NCI-H446 (cell line): ENCODE measurements around the gene PTTG1IP.
"Not testable (repeated sequence)": the region's sequence is repeated elsewhere in the genome, so short reads cannot be mapped to it uniquely, and the experiment has no call there.

Experiments used
- DNase-seq, 2 experiments: peaks; one replicate each; lab custom pipeline; 2025; lab: John Stamatoyannopoulos, UW

PTTG1IP gene

GRCh38 chr21:44845418-44846223 is 27.9 kb downstream of the PTTG1IP start:
- no peak for DNase-seq

GRCh38 chr21:44844256-44844655 is 29.2 kb downstream of the PTTG1IP start:
- DNase-seq = no peak

- DNase-seq = no peak
These were observed 30.6 kb downstream of the PTTG1IP start for GRCh38 chr21:44842721-44843445.

DNA sequence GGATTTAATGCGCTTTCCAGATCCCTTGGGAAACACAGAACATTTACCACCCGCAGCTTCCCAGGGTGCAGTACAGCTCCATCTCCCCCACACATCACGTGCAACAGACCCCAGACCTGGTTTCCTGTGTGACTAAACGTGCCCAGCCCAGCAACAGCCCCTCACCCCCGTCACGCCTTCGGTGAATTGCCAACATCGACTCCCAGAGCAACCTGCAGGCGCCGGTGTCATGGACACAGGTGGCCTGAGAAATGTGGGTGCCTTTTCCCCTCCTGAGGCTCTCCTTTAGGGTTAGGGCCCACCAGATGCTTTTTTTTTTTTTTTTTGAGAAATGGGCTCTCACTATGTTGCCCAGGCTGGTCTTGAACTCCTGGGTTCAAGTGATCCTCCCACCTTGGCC is 31.4 kb downstream of the PTTG1IP start:
- DNase-seq = no peak

DNA sequence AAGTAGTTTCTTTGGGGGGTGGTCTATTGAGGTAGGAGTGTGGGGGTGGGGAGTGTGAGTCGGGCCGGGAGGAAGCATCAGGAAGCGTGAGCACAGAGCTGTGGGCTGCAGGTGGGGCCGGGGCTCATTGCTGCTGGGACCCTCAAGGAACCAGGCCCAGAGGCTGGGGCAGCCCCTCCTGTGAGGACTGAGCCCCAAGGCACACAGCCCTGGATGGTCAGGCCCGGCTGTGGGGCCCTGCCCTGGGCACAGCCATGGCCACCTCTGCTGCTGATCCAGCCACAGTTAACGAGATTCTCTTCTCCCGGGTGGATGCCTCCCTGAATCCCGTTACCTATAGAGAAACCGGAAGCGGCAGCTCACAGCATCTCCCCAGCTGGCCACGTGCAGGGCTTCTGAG is 32.7 kb downstream of the PTTG1IP start:
- no peak for DNase-seq

- DNase-seq = no peak
These were observed 34.5 kb downstream of the PTTG1IP start for GRCh38 chr21:44838951-44839350.

DNA sequence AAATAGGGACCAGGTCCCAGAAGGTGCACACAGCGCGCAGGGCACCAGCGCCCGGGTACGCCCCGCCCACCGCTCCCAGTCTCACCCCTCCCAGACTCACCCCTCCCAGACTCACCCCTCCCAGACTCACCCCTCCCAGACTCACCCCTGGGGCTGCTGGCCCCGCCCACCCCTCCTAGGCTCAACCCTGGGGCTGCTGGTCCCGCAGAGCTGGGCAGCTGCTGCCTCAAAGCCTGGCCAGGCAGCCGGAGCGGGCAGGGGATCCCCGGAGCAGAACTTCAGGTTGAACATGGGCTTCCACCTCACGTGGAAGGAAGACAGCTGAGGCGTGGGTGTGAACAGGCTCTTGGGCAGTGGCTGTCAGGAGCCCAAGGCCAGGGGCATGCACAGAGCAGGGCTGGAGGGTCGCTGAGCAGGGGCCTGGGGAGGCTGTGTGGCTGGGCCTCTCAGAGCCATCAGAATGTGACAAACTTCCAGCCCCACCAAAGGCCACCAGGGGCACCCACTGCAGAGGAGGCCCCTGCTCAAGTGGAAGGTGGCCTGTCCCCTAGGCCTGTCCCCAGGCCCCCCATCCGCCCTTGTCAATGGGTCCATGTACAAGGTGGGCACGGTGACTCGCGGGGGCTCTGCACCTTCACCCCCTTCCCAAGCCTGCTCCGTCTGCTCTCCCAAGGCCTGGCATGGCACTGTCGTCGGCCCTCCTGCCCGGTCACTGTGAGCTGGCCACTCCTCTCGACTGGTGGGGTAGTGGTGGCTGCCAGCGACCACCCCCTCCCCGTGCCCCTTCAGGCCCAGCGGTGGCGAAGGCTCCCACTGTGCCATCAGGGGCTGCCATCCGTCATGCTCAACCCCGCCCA is 35.2 kb downstream of the PTTG1IP start:
- DNase-seq = no peak

DNA sequence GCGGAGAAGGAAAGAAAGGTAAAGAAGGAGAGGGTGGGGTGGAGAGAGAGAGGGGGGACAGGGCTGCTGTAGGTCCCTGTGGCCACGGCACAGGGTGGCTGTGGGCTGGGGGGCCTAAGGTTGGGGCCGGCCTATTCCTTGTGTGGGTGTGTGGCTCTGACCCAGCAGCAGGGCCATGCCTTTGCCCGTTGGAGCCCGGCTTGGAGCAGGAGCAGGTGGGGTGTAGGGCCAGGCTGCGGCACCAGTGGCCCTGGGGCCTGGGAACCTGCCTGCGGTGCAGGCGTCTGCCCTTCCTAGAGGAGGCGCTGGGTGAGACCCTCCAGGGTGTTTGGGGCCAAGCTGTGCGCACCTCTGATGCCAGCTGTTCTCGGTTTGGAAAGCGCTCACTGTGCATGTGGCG is 36.0 kb downstream of the PTTG1IP start:
- no peak for DNase-seq

DNA sequence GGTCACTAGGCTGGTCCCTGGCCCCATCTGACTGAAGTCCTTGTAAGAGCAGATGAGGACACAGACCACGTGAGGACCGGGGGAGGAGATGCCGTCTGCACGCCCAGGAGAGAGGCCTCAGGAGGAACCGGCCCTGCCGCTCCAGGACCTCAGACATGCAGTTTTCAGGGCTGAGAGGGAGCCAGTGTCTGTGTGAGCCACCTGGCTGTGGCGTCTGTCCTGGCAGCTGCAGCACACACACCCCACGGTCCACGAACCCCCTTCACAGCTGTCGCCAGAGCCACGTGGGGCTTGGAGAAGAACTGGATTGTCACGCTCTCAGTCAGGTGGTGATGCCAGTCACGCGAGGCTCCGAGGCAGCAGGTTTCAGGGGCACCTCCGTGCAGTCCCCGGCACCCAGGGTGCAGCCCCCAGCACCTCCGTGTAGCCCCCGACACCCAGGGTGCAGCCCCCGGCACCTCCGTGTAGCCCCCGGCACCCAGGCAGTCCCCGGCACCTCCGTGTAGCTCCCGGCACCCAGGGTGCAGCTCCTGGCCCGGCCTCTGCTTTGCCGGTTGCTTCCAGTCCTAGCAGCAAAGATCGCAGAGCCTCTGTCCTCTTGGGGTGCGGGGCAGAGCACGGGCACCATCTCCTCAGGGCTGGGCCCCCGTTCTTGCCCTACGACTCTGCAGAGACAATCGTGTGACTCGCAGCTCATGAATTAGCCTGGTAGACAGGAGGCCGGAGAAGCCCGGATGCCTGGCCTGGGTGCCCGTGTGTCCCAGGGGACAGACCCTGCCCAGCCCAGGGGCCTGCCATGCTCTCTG is 36.6 kb downstream of the PTTG1IP start:
- DNase-seq = no peak

DNA sequence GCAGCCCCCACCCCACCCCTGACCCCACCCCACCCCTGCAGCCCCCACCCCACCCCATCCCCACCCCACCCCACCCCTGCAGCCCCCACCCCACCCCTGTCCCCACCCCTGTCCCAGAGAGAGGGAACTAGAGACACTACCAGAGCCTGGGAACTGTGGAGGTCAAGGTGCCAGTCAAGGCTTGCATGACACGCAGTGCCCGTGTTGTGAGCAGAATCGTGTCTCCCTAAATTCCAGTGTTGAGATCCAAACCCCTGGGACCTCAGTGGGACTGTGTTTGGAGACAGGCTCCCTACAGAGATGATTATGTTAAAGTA is 37.2 kb downstream of the PTTG1IP start:
- DNase-seq = no peak

GRCh38 chr21:44835647-44835973 is 37.9 kb downstream of the PTTG1IP start:
- DNase-seq = no peak

DNA sequence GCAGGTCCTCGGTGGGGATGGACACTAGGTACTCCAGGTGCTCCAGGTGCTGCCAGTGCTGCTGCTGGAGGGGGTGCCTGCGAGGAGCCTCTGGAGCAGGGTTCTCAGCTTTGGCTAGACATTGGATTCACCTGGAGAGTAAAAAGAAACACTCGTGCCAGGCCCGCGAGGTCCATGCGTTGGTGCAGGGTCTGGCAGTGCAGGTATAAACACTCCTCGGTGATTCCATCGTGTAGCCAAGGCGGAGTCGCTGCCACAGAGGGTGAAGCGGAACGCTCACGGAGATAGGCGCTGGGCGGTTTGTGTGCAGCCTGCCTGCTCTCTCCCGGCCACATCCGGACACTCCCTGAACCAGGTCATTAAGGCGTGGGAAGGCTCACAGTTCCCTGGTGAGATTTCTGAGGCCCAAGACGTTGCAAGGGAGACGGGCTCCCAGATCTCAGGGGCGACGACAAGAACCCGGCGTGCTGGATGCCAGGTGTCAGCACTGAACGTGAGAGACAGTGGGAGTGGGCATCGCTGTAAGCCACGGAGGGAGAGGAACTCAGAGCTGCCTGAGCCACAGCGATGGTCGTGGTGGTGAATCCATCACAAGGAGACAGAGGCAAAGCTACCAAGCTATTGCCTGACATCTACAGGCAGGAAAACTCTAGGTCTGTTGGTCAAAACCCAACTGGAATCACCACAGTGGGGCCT is 38.4 kb downstream of the PTTG1IP start:
- no peak for DNase-seq

GRCh38 chr21:44834231-44834950 is 39.1 kb downstream of the PTTG1IP start:
- no peak for DNase-seq

GRCh38 chr21:44833663-44834062 is 39.8 kb downstream of the PTTG1IP start:
- no peak for DNase-seq

DNA sequence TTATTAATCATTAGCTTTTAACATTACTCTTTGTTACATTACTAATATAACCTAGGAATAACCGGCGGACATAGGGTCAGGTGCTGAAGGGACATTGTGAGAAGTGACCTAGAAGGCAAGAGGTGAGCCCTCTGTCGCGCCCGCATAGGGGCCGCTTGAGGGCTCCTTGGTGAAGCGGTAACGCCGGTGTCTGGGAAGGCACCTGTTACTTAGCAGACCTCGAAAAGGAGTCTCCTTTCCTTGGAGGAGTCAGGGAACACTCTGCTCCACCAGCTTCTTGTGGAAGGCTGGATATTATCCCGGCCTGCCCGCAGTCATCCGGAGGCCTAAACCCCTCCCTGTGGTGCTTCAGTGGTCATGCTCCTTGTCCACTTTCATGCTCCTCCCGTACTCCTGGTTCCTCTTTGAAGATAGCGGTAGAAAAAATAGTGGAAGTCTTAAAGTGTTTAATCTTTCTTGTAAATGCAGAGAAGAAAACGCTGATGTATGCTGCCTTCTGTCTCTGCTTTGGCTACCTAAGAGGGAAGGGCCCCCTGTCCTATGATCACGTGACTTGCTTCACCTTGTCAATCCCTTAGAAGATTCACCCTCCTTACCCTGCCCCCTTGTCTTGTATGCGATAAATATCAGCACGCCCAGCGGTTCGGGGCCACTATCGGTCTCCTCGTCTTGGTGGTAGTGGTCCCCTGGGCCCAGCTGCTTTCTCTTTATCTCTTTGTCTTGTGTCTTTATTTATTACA is 40.8 kb downstream of the PTTG1IP start:
- DNase-seq = not testable (repeated sequence)

DNA sequence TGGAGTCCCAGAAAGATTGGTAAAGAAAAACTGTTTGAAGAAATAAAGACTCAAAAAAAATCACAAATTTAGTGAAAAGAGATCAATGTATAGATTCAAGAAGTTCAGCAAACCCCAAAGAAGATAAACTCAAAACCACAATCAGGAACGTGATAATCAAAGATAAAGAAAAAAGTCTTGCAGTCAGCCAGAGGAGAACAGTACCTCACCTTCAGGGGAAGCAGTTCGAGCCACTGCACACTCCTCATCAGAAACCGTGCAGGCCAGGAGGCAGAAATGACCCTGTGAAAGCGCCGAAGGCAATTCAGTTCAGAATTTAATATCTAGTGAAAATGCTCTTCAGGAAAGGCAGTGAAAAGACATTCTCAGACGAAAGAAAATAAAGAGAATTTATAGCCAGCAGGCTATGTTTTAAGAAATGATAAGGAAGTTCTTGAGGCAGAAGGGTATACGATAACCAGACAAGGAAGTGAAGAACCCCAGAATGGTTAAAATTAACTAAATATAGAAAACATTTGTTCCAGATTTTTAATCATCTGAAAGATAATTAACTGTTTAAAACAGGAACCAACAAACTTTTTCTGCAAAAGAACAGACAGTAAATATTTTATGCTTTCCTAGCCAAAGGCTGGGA is 42.1 kb downstream of the PTTG1IP start:
- no peak for DNase-seq

DNA sequence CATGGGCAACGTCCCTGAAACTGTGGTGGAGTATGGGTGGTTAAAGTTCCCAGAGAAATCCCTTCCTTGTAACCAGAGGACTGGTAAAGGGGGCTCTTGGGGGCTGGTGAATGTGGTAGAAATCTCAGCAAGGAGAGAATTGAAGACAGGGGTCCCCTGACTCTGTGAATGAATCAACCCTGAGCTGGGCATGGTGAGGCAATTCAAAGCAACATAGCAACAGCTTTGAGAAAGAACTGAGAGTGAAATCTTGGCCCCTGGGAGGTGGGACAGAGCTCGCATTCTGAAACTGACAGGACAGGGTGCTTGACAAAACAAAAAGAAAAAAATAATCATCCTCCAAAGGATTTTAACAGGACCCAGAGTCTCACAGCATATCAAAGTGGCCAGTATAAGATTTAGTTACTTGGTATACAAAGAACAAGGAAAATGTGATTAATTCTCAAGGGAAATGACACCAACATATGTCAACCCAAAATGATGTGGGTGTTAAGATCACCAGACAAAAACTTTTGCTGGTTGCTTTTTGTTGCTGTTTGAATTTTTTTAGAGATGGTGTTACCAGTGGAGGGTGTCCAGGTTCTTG is 43.9 kb downstream of the PTTG1IP start:
- DNase-seq = no peak

- DNase-seq = no peak
These were observed 45.0 kb downstream of the PTTG1IP start for GRCh38 chr21:44828362-44829056.
